MCF 10A (cell line): Measurements from ENCODE around the gene BMERB1. TPM values are rescaled to one million over a fixed set of nuclear protein-coding genes. Genes with fewer than 3 reads are reported as not detected.

Experiments
- BruUV-seq: library from RNA; stranded (reverse); fragments of 400-500 nt; replicated peaks from 2 replicates; lab custom pipeline; 2021; lab: Mats Ljungman, UMichigan
- CTCF ChIA-PET: fragments of 300-600 bp; sonication (Branson Sonifier 250); formaldehyde crosslinking; extraction: SDS; loops from one replicate; lab custom pipeline; 2021; ENCODE audit warnings: antibody characterized with exemption, inconsistent platforms; lab: Yijun Ruan, JAX
- POLR2A ChIA-PET: fragments of 300-600, 350-650 bp; sonication (Branson Sonifier 250); formaldehyde crosslinking; extraction: SDS; loops from one replicate; lab custom pipeline; 2020; ENCODE audit warnings: antibody characterized with exemption, inconsistent platforms; lab: Yijun Ruan, JAX
- DNase-seq: peaks from one replicate; pipeline ENCODE4 v3.0.0-alpha.2; 2018; ENCODE audit not compliant: unreplicated experiment
- H3K27ac Mint-ChIP-seq: one replicate; pipeline ENCODE4 v1.8.0; 2022; ENCODE audit warnings: mild to moderate bottlenecking, low read depth, mixed read lengths; ENCODE audit not compliant: unreplicated experiment
- H3K27me3 Mint-ChIP-seq: one replicate; pipeline ENCODE4 v1.8.0; 2022; ENCODE audit warnings: mixed read lengths; ENCODE audit not compliant: insufficient read depth, unreplicated experiment
- H3K36me3 Mint-ChIP-seq: one replicate; pipeline ENCODE4 v1.8.0; 2022; ENCODE audit warnings: mild to moderate bottlenecking, moderate library complexity, mixed read lengths; ENCODE audit not compliant: insufficient read depth, unreplicated experiment
- H3K4me1 Mint-ChIP-seq: one replicate; pipeline ENCODE4 v1.8.0; 2022; ENCODE audit warnings: mixed read lengths; ENCODE audit not compliant: insufficient read depth, unreplicated experiment
- H3K4me3 Mint-ChIP-seq: one replicate; pipeline ENCODE4 v1.8.0; 2022; ENCODE audit warnings: mild to moderate bottlenecking, moderate library complexity, mixed read lengths; ENCODE audit not compliant: unreplicated experiment
- H3K9me3 Mint-ChIP-seq: one replicate; pipeline ENCODE4 v1.8.0; 2022; ENCODE audit warnings: mixed read lengths; ENCODE audit not compliant: unreplicated experiment
- CTCF ChIP-seq: fragments of 200-600 bp; IDR thresholded peaks from one replicate; pipeline ENCODE4 v1.8.0; 2022; ENCODE audit warnings: antibody characterized with exemption, mild to moderate bottlenecking; ENCODE audit not compliant: unreplicated experiment
- intact Hi-C: fragments of 100-400 bp; cut with micrococcal nuclease; formaldehyde crosslinking; loops from 2 replicates; pipeline ENCODE4 v1.14.1; 2022
- total RNA-seq: library from RNA; stranded (reverse); gene quantifications from 2 replicates; pipeline ENCODE4 v1.2.3, GENCODE V29; 2022

Gene BMERB1
- total RNA-seq, 1 experiment from 2014 or later: 3.3 TPM

GRCh38 chr16:15519790-15520189 lies 85.4 kb downstream of the BMERB1 start:
- no peak overlapping the region for H3K27ac Mint-ChIP-seq
- DNase-seq: no peak
- no TSS peak for BruUV-seq
- POLR2A ChIA-PET: interaction anchor here (0.6 kb wide), 1 partner anchor 66 kb away, joined by 3 read pairs; no protein-coding TSS in a partner anchor
- no peak overlapping the region for H3K4me3 Mint-ChIP-seq
- TF ChIP-seq CTCF: no peak
- CTCF ChIA-PET: interaction anchor here (1.0 kb wide), 1 partner anchor 184 kb away, joined by 3 read pairs; no protein-coding TSS in a partner anchor
- H3K36me3 Mint-ChIP-seq: no peaks in the 10 kb centered on the region
- intact Hi-C loops: no loop called here
- H3K27me3 Mint-ChIP-seq: no peaks in the 10 kb centered on the region
- H3K4me1 Mint-ChIP-seq: peaks cover 6% of the 10 kb centered on the region
- no peaks in the 10 kb centered on the region for H3K9me3 Mint-ChIP-seq

- Mint-ChIP-seq H3K27me3 (no peaks in the 10 kb centered on the region), H3K36me3 (no peaks in the 10 kb centered on the region), H3K4me3 (no peak overlapping the region), H3K27ac (no peak overlapping the region), H3K9me3 (no peaks in the 10 kb centered on the region), H3K4me1 (peaks cover 6% of the 10 kb centered on the region)
- intact Hi-C loops: no loop called here
- no peak for DNase-seq
- CTCF ChIA-PET: no interaction called here
- POLR2A ChIA-PET: no interaction called here
- BruUV-seq: no TSS peak
- TF ChIP-seq CTCF: no peak
These were observed 87.0 kb downstream of the BMERB1 start for GRCh38 chr16:15521390-15521757.

- H3K27me3 Mint-ChIP-seq: no peaks in the 10 kb centered on the region
These were observed 87.5 kb downstream of the BMERB1 start for GRCh38 chr16:15521758-15522509.

GRCh38 chr16:15523092-15523541 lies 88.7 kb downstream of the BMERB1 start:
- H3K4me1 Mint-ChIP-seq: peaks cover 6% of the 10 kb centered on the region
- POLR2A ChIA-PET: no interaction called here
- H3K4me3 Mint-ChIP-seq: no peak overlapping the region
- no peaks in the 10 kb centered on the region for H3K36me3 Mint-ChIP-seq
- no peaks in the 10 kb centered on the region for H3K27me3 Mint-ChIP-seq
- H3K27ac Mint-ChIP-seq: no peak overlapping the region
- CTCF ChIA-PET: no interaction called here
- intact Hi-C loops: no loop called here
- peak; percentile 15 for DNase-seq
- TF ChIP-seq CTCF: no peak
- BruUV-seq: no TSS peak
- H3K9me3 Mint-ChIP-seq: no peaks in the 10 kb centered on the region

More at GRCh38 chr16:15521758-15522509, 87.5 kb downstream of the BMERB1 start:
- H3K27ac Mint-ChIP-seq: no peak overlapping the region
- CTCF ChIA-PET: no interaction called here
- no peaks in the 10 kb centered on the region for H3K9me3 Mint-ChIP-seq
- intact Hi-C loops: no loop called here
- H3K4me3 Mint-ChIP-seq: no peak overlapping the region
- POLR2A ChIA-PET: no interaction called here
- peaks cover 6% of the 10 kb centered on the region for H3K4me1 Mint-ChIP-seq
- BruUV-seq: no TSS peak
- no peaks in the 10 kb centered on the region for H3K36me3 Mint-ChIP-seq
- no peak for TF ChIP-seq CTCF
- no peak for DNase-seq
